K562 (cell line): ENCODE data around the gene SRSF9. TPM values are rescaled to one million over a fixed set of nuclear protein-coding genes. Genes with fewer than 3 reads are reported as not detected.

Source experiments
- ZNF165 ChIP-seq: fragments of 250-450 bp; sonication (Bioruptor Pico); IDR thresholded peaks from 2 replicates; pipeline ENCODE4 v1.4.0; 2020; ENCODE audit warnings: borderline replicate concordance
- polyA plus RNA-seq, 8 experiments: library from polyadenylated mRNA; depleted of rRNA in 4 of 8; stranded (reverse) in 5 of 8; unstranded in 3 of 8; fragments of >200 nt; fragmentation: Nextera tagmentation in 2 of 8; fragmentation: Illumina TruSeq in 1 of 8; extraction: Ambion mirVana in 2 of 8; extraction: Trizol in 1 of 8; gene quantifications; 2 replicates each; pipeline versions ENCODE4 v1.2.1 to v1.2.3, GENCODE V29; 2011 to 2014; ENCODE audit warnings: inconsistent platforms in 1 of 8, missing spikeins in 1 of 8
- total RNA-seq, 7 experiments: library from RNA; depleted of rRNA in 6 of 7; stranded (reverse); fragments of >200 nt in 6 of 7; fragmentation: Illumina TruSeq in 2 of 7; extraction: Trizol in 2 of 7; gene quantifications; 2 replicates each; pipeline versions ENCODE4 v1.2.1 to v1.2.3, GENCODE V29; 2011 to 2021; ENCODE audit warnings: low replicate concordance in 1 of 7
- TF ChIP-seq, protein P1 (sequence below), 2 experiments: fragments of 450-650 bp; formaldehyde crosslinking in 1 of 2; IDR thresholded peaks; 2 replicates each; pipeline versions ENCODE4 v1.4.0 to v1.6.1; 2014 to 2020; ENCODE audit warnings: mild to moderate bottlenecking in 2 of 2, borderline replicate concordance in 1 of 2, low read depth in 1 of 2

Gene SRSF9
- total and polyA plus RNA-seq, 9 of the 15 experiments (the other 6 are each of a cell fraction or from before 2014, with no cell fraction given) = 40.3 to 291 (median 230) TPM

DNA sequence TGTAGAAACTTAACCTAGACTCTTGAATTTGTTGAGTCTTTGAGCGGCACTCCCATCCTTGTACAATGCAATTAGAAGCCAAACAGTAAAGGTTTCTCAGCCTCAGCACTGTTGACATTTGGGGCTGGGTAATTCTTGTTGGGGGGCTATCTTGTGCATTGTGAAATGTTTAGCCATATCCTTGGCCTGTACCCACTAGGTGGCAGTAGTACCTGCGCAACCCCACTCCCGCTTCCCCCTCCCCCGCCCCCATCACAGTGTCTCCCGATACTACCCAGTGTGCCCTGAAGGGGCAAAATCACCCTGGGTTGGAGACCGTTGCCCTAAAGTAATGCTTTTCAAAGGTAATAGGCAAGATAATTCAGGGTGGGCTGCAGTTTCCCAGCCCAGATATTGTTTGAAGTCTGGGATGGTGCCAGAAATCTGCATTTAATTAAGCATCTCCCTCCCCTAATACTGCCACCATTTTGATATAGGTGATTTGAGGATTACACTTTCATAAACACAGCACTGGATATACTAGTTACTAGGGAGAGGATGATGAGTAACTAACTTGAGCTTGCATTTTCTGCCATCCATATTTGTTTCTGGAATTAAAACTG is 29.8 kb downstream of the SRSF9 start (continued):
- TF ChIP-seq, protein P1, sequence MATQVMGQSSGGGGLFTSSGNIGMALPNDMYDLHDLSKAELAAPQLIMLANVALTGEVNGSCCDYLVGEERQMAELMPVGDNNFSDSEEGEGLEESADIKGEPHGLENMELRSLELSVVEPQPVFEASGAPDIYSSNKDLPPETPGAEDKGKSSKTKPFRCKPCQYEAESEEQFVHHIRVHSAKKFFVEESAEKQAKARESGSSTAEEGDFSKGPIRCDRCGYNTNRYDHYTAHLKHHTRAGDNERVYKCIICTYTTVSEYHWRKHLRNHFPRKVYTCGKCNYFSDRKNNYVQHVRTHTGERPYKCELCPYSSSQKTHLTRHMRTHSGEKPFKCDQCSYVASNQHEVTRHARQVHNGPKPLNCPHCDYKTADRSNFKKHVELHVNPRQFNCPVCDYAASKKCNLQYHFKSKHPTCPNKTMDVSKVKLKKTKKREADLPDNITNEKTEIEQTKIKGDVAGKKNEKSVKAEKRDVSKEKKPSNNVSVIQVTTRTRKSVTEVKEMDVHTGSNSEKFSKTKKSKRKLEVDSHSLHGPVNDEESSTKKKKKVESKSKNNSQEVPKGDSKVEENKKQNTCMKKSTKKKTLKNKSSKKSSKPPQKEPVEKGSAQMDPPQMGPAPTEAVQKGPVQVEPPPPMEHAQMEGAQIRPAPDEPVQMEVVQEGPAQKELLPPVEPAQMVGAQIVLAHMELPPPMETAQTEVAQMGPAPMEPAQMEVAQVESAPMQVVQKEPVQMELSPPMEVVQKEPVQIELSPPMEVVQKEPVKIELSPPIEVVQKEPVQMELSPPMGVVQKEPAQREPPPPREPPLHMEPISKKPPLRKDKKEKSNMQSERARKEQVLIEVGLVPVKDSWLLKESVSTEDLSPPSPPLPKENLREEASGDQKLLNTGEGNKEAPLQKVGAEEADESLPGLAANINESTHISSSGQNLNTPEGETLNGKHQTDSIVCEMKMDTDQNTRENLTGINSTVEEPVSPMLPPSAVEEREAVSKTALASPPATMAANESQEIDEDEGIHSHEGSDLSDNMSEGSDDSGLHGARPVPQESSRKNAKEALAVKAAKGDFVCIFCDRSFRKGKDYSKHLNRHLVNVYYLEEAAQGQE (IDR thresholded peaks at IDR 0.05; ENCODE audit: borderline replicate concordance) = no peak
- TF ChIP-seq, protein P1 (CRISPR knock-in tag; IDR thresholded peaks at IDR 0.05; ENCODE audit: low read depth) = no peak
- no peak for TF ChIP-seq ZNF165 (CRISPR knock-in tag)
